ENCODE measurements around the gene ZNF385A.
A peak's percentile ranks its signal among the peaks of the same experiment; 100 is the strongest.

The ZNF385A gene

DNA sequence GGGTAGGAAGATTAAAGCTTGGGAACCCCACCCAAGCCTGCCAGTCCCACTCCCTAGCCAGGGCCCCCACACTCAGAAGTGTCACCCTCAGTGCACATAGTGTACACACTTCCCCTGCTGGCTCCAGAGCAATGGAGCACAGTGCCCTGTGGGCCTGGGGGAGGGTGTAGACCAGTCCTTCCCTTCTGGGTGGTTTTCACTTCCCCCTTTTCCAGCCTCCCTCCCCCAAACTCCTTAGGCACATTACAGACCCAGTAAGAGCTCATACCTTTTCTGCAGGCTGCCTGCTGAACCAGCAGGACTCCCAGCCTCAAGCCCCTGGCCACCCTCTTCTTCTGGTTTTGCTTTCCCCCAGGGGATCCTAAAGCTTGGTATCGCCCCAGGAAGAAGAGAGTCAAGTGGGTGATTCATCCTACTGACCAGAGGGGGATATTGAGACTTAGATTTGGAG, at the start of gene ZNF385A:
TSS of gene ZNF385A (minus strand) at position 143 of the 451 bp plus-strand sequence. CDS start 219 bp downstream, outside the sequence.
- DNase-seq (ENCODE audit: low read depth), result no peak

DNA sequence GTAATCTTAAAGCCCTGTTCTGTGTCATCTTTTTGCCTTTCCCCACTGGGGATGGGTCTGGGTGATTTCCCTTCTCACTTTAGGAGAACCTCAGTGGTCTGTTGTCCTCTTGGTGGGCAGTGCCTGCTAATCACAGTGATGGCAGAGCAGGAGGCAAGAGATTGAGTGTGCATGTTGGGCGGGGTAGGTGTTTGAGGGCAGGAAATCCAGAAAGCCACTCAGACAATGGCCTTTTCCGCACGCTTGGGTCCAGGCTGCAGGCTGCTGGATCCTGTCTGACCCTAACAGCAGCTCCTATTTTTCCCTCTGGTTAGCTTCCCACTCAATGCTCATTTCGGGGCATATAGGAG, 48.3 kb upstream of the ZNF385A start:
- no peak for DNase-seq (ENCODE audit: low read depth)

GRCh38 chr12:54431911-54432814, 47.6 kb upstream of the ZNF385A start:
- no peak for DNase-seq (ENCODE audit: low read depth)

GRCh38 chr12:54430471-54431069, 46.0 kb upstream of the ZNF385A start:
- DNase-seq (ENCODE audit: low read depth), result no peak

DNA sequence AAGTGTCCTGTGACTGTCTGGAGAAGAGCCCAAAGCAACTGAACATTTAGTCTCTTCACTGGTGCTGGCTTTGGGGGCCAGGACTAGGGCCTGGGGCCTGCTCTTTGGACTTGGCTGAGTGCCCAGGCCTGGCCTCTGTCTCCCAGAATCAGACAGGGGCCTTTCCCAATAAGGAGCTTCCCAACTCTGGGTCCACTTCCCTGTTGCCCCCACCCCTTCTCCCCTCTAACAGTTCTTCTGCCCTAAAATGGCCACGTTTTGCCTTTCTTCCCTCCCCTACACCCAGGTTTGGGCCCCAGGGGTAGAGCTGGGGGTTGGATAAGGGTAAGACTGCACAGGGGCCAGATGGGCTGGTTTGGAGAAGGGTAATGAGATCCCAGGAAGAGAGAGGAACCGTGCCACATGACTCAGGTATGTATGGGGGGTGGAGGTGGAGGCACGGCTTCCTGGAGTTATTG, 44.5 kb upstream of the ZNF385A start:
- DNase-seq (ENCODE audit: low read depth), result no peak

GRCh38 chr12:54428050-54429013, 43.8 kb upstream of the ZNF385A start:
- no peak for DNase-seq (ENCODE audit: low read depth)

DNA sequence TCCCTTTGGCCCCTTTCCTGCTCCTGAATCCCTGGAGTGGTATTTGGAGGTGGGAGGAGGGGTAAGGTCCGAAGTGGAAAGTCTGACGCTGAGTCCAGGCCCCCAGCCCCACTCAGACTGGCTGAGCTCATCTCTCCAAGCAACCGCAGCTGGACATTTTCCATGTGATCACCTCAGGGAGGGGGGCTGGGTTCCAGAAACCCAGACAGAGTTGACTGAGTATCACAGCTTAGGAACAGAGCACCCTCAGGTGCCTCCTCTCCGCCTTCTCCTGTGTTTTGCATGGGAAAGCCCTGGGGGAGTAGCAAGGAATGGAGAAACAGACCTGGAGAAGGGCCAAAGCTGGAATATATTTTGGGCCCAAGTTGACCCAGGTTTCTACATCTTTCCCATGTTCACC, 42.6 kb upstream of the ZNF385A start:
- no peak for DNase-seq (ENCODE audit: low read depth)

GRCh38 chr12:54426690-54427089, 42.2 kb upstream of the ZNF385A start:
- DNase-seq (ENCODE audit: low read depth), result no peak

DNA sequence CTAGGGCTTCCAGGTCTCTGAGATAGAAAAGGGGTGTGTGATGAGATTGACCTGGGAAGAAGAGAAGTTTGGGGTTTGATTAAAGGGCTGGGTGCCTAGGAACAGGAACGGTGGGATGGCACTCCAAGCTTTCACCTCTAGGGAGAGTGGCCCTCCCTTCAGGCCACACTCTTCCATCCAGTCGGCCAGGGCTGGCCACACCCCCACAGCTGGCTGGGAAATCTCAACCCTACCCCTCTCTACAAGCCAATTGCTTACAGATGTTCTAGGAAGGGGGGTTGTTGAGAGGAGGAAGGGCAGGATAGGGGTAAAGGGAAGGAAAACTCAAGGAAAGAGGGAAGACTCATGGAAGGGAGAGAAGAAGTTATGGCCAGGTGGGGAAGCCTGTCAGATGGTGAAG, 41.2 kb upstream of the ZNF385A start:
- DNase-seq (ENCODE audit: low read depth), result no peak

DNA sequence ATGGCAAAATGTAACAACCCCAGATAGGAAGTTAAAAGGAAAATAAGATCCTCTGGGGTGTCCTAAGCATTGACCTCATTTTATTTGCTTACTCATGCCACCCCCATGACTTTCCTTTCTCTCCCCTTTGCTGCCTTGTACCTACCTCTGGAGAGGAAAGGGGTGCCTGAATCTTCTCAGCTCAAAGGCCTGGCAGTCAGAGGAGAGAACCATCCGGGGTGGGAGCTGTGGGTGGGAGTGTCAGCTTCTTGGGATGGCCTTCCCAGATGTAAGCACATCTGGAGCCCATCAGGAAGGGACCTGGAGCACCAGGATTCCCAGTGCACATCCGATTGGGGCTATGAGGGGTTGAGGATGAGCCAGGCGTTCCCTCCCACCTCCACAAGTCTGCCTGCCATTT, 39.7 kb upstream of the ZNF385A start:
- DNase-seq (ENCODE audit: low read depth), result no peak

DNA sequence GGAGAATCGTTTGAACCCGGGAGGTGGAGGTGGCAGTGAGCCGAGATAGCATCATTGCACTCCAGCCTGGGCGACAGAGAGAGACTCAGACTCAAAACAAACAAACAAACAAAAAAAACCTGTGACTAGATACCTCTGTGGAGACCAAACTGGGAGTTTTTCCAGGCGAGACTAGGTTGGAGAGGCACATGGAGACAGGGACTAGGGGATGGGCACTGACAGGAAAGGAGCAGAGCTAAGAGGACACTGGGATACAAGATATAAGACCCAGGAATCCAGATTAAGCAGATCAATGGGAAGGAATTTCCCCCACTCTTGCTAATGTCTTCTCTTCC, 39.2 kb upstream of the ZNF385A start:
- no peak for DNase-seq (ENCODE audit: low read depth)

GRCh38 chr12:54421879-54422250, 37.3 kb upstream of the ZNF385A start:
- no peak for DNase-seq (ENCODE audit: low read depth)

DNA sequence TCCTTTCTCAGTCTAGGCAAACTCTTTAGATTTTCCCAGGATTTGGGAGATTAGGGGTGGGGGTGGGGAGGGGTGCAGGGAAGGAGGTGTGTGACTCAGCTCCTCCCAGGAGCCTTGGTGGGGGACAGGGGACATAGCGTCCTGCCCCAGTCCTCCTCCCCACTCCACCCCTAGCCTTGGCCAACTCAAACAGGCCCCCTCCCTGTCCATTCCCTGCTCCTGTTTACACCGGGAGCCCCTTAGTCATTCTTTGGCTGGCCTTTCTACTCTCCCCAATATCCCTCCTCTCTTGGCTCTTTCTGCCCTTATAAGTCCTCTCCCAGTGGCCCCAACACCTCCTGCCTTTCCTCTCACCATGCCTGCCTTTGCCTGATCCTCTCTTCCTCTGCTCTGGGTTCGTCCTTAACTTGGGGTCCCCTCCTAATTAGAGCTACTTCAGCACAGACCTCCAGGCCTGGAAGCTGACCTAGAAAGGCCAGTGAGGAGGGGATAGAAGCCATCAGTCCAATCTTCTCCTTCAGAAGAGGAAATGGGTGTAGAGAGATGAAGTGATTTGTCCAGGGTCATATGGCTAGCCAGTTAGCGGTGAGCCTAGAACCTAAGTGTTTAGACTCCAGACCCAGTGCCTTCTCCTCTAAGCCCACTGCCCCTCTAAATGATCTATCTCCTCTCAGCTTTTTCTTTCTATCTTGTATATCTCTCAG, 36.8 kb upstream of the ZNF385A start:
- no peak for DNase-seq (ENCODE audit: low read depth)

DNA sequence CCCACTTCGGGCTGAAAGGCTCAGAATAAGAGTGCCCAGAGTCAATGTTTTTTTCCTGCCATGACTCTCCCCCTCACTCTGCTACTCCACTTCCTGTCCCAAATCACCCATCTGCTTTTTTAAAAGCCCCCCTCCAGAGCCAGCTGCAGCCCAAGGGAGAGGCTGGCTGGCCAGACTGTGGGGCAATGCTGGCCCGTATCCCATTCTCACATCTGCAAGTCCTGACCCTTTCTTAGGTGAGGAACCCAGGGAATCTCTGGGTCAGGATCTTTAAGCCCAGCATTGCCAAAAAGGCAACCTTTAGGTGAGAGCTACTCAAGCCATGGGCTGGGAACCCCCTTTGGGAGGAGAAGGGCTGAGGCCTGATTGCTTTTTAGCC, 36.2 kb upstream of the ZNF385A start:
- no peak for DNase-seq (ENCODE audit: low read depth)

DNA sequence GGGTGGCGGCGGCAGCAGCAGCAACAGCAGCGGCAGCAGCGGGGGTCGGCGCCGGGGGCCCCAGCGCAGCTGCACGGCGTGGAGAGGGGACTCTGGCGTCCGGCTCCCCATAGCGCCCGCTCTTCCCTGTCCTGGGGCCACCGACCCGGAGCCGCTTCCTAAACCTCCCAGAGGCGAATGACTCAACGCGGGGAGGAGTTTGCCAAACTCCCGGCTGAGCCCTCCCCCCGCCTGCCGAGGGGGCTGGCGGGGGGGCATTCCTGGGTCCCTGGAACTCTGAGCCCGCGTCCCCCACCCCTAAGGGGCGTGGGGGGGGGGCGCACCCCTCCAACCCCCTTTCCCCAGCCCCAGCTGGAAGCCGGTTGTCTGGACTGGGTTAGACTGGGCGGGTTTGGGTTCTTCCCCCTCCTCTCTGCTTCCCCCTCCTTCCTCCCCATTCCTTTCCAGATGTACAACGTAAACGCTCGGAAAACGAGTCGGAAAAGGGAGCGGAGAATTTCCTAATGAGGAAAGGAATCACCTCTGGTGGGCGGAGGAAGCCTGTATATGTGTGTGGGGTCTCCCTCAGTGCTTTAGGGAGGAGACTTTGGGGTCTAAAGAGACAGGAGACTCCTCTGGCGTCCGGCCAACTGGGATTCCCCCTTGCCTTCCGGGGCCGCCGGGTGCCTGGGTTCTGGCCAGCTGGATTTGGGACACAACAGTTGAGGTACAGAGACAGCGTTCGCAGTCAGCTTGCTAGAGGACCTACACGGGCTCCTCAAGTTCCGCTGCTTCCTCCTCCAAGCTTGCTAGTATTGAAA, 34.8 kb upstream of the ZNF385A start, which contains the start of gene ITGA5:
TSS of gene ITGA5 (minus strand) at position 179 of the 800 bp plus-strand sequence. CDS start at position 111, 68 bp downstream.
- peak; percentile 39 for DNase-seq (ENCODE audit: low read depth)

- no peak for DNase-seq (ENCODE audit: low read depth)
Measured at GRCh38 chr12:54418441-54419087, 34.0 kb upstream of the ZNF385A start.

GRCh38 chr12:54417712-54418440, 33.3 kb upstream of the ZNF385A start:
- no peak for DNase-seq (ENCODE audit: low read depth)

DNA sequence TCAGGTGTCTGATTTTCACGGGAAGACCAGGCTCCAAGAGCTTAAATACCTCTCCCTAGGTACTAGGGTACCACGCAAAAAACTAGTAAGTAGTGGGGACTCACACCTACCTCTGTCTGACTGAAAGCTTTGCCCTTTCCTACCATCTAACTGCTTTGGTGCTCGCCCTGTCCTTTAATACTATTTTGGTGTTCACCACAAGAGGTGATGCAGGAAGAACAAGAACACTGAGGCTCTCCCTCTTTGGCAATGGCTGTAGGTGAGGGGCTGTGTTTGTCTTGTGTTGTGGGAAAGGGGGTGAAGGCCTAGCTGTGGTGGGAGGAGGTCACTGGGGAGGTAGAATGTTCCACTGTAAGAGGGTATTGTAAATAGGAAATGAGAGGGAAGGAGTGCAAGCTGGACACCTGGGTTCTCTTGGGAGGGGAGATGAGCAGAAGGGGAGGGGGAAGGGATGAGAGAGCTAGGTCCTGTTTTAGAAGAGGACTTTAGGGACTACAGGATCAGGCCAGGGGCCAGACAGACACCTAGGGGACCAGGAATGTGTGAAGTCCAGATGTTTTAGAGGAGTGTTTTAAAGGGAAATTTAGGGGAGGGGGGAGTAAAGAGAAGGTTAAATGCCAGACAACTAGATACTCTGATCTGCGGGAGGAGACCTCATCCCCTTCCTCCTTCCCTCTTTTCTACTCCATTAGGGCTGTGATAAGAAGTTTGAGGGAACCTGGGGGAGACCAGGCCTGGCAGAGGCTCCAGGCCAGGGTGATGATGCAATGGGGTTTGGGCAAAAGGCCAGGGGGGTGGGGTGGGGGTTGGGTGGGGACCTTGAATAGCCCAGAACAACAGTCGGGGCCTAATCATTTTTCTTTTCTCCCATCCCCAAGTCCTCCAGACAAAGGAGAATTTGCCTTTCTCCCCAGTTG, 32.4 kb upstream of the ZNF385A start:
- DNase-seq (ENCODE audit: low read depth), result no peak

All from T-helper 22 cell (primary cell).